A549 (cell line): ENCODE data around the gene MYOZ2. TPM values are rescaled to one million over a fixed set of nuclear protein-coding genes. Genes with fewer than 3 reads are reported as not detected.

ENCODE experiments used
- ATAC-seq, 2 experiments: fragments of 200-7000 bp in 1 of 2; fragments of >200 bp in 1 of 2; cut with Nextera tagmentation in 1 of 2; cut with Tn5 transposase in 1 of 2; 3 replicates each; pipeline versions ENCODE4 v1.8.0 to v1.9.1; 2018 to 2020; ENCODE audit warnings: mild to moderate bottlenecking in 1 of 2, moderate library complexity in 1 of 2
- CTCF ChIA-PET: fragments of 300-600 bp; sonication (Branson Sonifier 250); formaldehyde crosslinking; extraction: SDS; loops from one replicate; lab custom pipeline; 2021; ENCODE audit warnings: antibody characterized with exemption, inconsistent platforms; lab: Yijun Ruan, JAX
- POLR2A ChIA-PET: fragments of 350-600 bp; formaldehyde crosslinking; extraction: SDS; loops from one replicate; lab custom pipeline; 2021; ENCODE audit warnings: antibody characterized with exemption, inconsistent platforms; lab: Yijun Ruan, JAX
- DNase-seq, 2 experiments: peaks; one replicate each; pipeline versions ENCODE4 v3.0.0 to v3.0.0-alpha.2; 2011 to 2016; ENCODE audit warnings: low read depth in 1 of 2, low spot score in 1 of 2
- FAIRE-seq: peaks from 2 replicates; lab custom pipeline; 2011; peaks lifted over from hg19 to GRCh38; lab: Jason Lieb, UNC
- H3K27ac ChIP-seq, 2 experiments: fragments of >200 bp; sonication (Bioruptor Twin); formaldehyde crosslinking; 3 replicates each; pipeline ENCODE4 v1.5.1; 2016 to 2017
- H3K4me1 ChIP-seq: fragments of >200 bp; sonication (Bioruptor Twin); formaldehyde crosslinking; 3 replicates; pipeline ENCODE4 v1.6.1; 2016
- H3K4me2 ChIP-seq: fragments of >200 bp; sonication (Bioruptor Twin); formaldehyde crosslinking; 3 replicates; pipeline ENCODE4 v1.6.1; 2016
- H3K4me3 ChIP-seq: fragments of >200 bp; sonication (Bioruptor Twin); formaldehyde crosslinking; 3 replicates; pipeline ENCODE4 v1.5.1; 2016
- H3K9me3 ChIP-seq: fragments of >200 bp; sonication (Bioruptor Twin); formaldehyde crosslinking; 3 replicates; pipeline ENCODE4 v1.6.1; 2016
- BCL3 ChIP-seq: fragments of >200 bp; sonication (Bioruptor Twin); formaldehyde crosslinking; IDR thresholded peaks from 3 replicates; pipeline ENCODE4 v1.6.1; 2016
- CBX2 ChIP-seq: fragments of 200-600 bp; sonication (generic); IDR thresholded peaks from 2 replicates; pipeline ENCODE4 v1.6.1; 2016; ENCODE audit warnings: low read depth, mild to moderate bottlenecking, borderline replicate concordance
- CEBPB ChIP-seq, 2 experiments: fragments of >200 bp in 1 of 2; sonication (Bioruptor Twin) in 1 of 2; formaldehyde crosslinking in 1 of 2; IDR thresholded peaks; 2 replicates each; pipeline ENCODE4 v1.6.1; 2012 to 2016
- E2F6 ChIP-seq: IDR thresholded peaks from 2 replicates; pipeline ENCODE4 v1.6.1; 2012; ENCODE audit warnings: low read depth, borderline replicate concordance
- EHF ChIP-seq: fragments of 250-450 bp; sonication (Bioruptor Pico); IDR thresholded peaks from 2 replicates; pipeline ENCODE4 v1.5.0; 2020; ENCODE audit warnings: mild to moderate bottlenecking
- ESRRA ChIP-seq: fragments of 150-350 bp; IDR thresholded peaks from 2 replicates; pipeline ENCODE4 v1.6.1; 2014; ENCODE audit warnings: mild to moderate bottlenecking, low read length, borderline replicate concordance
- FOSB ChIP-seq: fragments of 250-450 bp; sonication (Bioruptor Pico); IDR thresholded peaks from 2 replicates; pipeline ENCODE4 v1.5.0; 2020; ENCODE audit warnings: mild to moderate bottlenecking, moderate library complexity
- HDAC2 ChIP-seq: fragments of 200-600 bp; sonication (generic); IDR thresholded peaks from 2 replicates; pipeline ENCODE4 v1.6.1; 2016
- HES2 ChIP-seq: fragments of >200 bp; sonication (Bioruptor Twin); formaldehyde crosslinking; IDR thresholded peaks from 2 replicates; pipeline ENCODE4 v1.6.1; 2016
- HOXA7 ChIP-seq: fragments of 250-450 bp; sonication (Bioruptor Pico); IDR thresholded peaks from 2 replicates; pipeline ENCODE4 v1.5.0; 2020; ENCODE audit warnings: mild to moderate bottlenecking, moderate library complexity
- JUN ChIP-seq, 2 experiments: fragments of >200 bp; sonication (Bioruptor Twin); formaldehyde crosslinking; IDR thresholded peaks; 2 replicates in 1 of 2; 3 replicates in 1 of 2; pipeline ENCODE4 v1.6.1; 2016 to 2017
- KDM1A ChIP-seq: fragments of 200-600 bp; sonication (generic); IDR thresholded peaks from 2 replicates; pipeline ENCODE4 v1.6.1; 2016; ENCODE audit warnings: low read depth, mild to moderate bottlenecking
- KDM5A ChIP-seq: fragments of 200-600 bp; sonication (generic); IDR thresholded peaks from 2 replicates; pipeline ENCODE4 v1.6.1; 2016; ENCODE audit warnings: antibody characterized with exemption, mild to moderate bottlenecking
- MAFK ChIP-seq: fragments of 450-650 bp; IDR thresholded peaks from 2 replicates; pipeline ENCODE4 v1.6.1; 2014; ENCODE audit not compliant: partially characterized antibody
- MAZ ChIP-seq: fragments of 150-350 bp; IDR thresholded peaks from 2 replicates; pipeline ENCODE4 v1.6.1; 2014; ENCODE audit warnings: antibody characterized with exemption, low read depth, low read length, borderline replicate concordance
- PBX3 ChIP-seq: IDR thresholded peaks from 2 replicates; pipeline ENCODE4 v1.6.1; 2012
- RCOR1 ChIP-seq: fragments of 150-350 bp; IDR thresholded peaks from 2 replicates; pipeline ENCODE4 v1.6.1; 2014; ENCODE audit warnings: antibody characterized with exemption, low read length, low read depth
- RNF2 ChIP-seq: fragments of 200-600 bp; sonication (generic); IDR thresholded peaks from 2 replicates; pipeline ENCODE4 v1.6.1; 2016; ENCODE audit warnings: low read depth, mild to moderate bottlenecking, antibody characterized with exemption, moderate library complexity, borderline replicate concordance
- SMC3 ChIP-seq: fragments of >200 bp; sonication (Bioruptor Twin); formaldehyde crosslinking; IDR thresholded peaks from 3 replicates; pipeline ENCODE4 v1.6.1; 2018; ENCODE audit warnings: inconsistent platforms
- TFCP2L1 ChIP-seq: fragments of 250-450 bp; sonication (Bioruptor Pico); IDR thresholded peaks from 2 replicates; pipeline ENCODE4 v1.5.0; 2021; ENCODE audit warnings: mild to moderate bottlenecking
- TP53 ChIP-seq: fragments of 250-450 bp; sonication (Bioruptor Pico); IDR thresholded peaks from 2 replicates; pipeline ENCODE4 v1.5.0; 2021; ENCODE audit warnings: mild to moderate bottlenecking, moderate library complexity
- ZC3H11A ChIP-seq: fragments of 450-650 bp; IDR thresholded peaks from 2 replicates; pipeline ENCODE4 v1.6.1; 2014; ENCODE audit warnings: antibody characterized with exemption, mild to moderate bottlenecking
- ZSCAN20 ChIP-seq: fragments of 250-450 bp; sonication (Bioruptor Pico); IDR thresholded peaks from 2 replicates; pipeline ENCODE4 v1.8.0; 2022; ENCODE audit warnings: mild to moderate bottlenecking, moderate library complexity
- WGBS: methylation state at CpG from one replicate; pipeline ENCODE4 v1.1.6; 2017; ENCODE audit errors: missing lambda C conversion rate; 5-methylcytosine and 5-hydroxymethylcytosine counted together
- polyA plus RNA-seq, 4 experiments: library from polyadenylated mRNA; depleted of rRNA in 3 of 4; stranded (reverse); fragments of >200 nt; fragmentation: RNase III in 1 of 4; extraction: RNeasy Plus Mini Kit Qiagen cat#74134 plus additional on column Dnase treatment in 1 of 4; gene quantifications; 2 replicates in 3 of 4; 3 replicates in 1 of 4; pipeline ENCODE4 v1.2.3, GENCODE V29; 2011 to 2017

Gene MYOZ2
- polyA plus RNA-seq, 2 of the 4 experiments (the other 2 are of a cell fraction): not detected

GRCh38 chr4:119104644-119105273, 30.9 kb upstream of the MYOZ2 start (continued):
- TF ChIP-seq RCOR1 (no peak), ZSCAN20 (CRISPR knock-in tag) (no peak), CBX2 (no peak)

GRCh38 chr4:119105605-119106004, 30.0 kb upstream of the MYOZ2 start:
- peak overlapping the region; percentile 2; the same call in 2 of the 3 replicates for H3K4me2 ChIP-seq
- CTCF ChIA-PET: no interaction called here
- no peak for TF ChIP-seq KDM1A
- no peak for TF ChIP-seq PBX3
- no peak for TF ChIP-seq ZC3H11A
- no peak for TF ChIP-seq FOSB (CRISPR knock-in tag)
- TF ChIP-seq RNF2: no peak
- TF ChIP-seq E2F6: no peak
- TF ChIP-seq EHF (CRISPR knock-in tag): no peak
- TF ChIP-seq TFCP2L1 (CRISPR knock-in tag): no peak
- TF ChIP-seq ESRRA: no peak
- no peak for TF ChIP-seq TP53 (CRISPR knock-in tag)
- TF ChIP-seq SMC3: no peak
- TF ChIP-seq HES2: no peak
- TF ChIP-seq MAZ: no peak
- TF ChIP-seq BCL3: no peak
- no peak for TF ChIP-seq JUN (IDR thresholded peaks at IDR 0.05)
- no peak for TF ChIP-seq HDAC2
- DNase-seq (no peak), ATAC-seq (no peak), FAIRE-seq (no peak)
- POLR2A ChIA-PET: no interaction called here
- 0 out of 3 replicates have a peak, but pooled peaks cover 3% of the 10 kb centered on the region for H3K9me3 ChIP-seq
- no peak overlapping the region for H3K4me3 ChIP-seq
- peak overlapping the region in 1 of 2 experiments; percentile 99; a peak in 3 of 6 replicates for H3K27ac ChIP-seq
- peaks cover 47% of the 10 kb centered on the region for H3K4me1 ChIP-seq
- 97% methylated on average over 1 of the region's 1 CpG for WGBS

GRCh38 chr4:119106036-119107000, 29.3 kb upstream of the MYOZ2 start:
- Histone ChIP-seq H3K4me3 (no peak overlapping the region), H3K9me3 (0 out of 3 replicates have a peak, but pooled peaks cover 3% of the 10 kb centered on the region), H3K4me1 (peaks cover 41% of the 10 kb centered on the region), H3K27ac (peak overlapping the region; percentile 59 to 84)
- DNase-seq: no peak
- no peak for ATAC-seq
- WGBS: 81% methylated on average over 4 of the region's 4 CpGs
- no peak for TF ChIP-seq FOSB (CRISPR knock-in tag)
- no peak for TF ChIP-seq SMC3
- no peak for TF ChIP-seq KDM5A
- no peak for TF ChIP-seq TP53 (CRISPR knock-in tag)
- no peak for TF ChIP-seq HOXA7
- no peak for TF ChIP-seq KDM1A
- no peak for TF ChIP-seq MAFK
- TF ChIP-seq TFCP2L1 (CRISPR knock-in tag): no peak
- TF ChIP-seq E2F6: no peak
- no peak for TF ChIP-seq CEBPB (IDR thresholded peaks at IDR 0.05)
- TF ChIP-seq, all 56 proteins: peak for 0
- no peak for FAIRE-seq
- H3K4me2 ChIP-seq: peak overlapping the region; percentile 2; the same call in 2 of the 3 replicates
- ChIA-PET CTCF (no interaction called here), POLR2A (no interaction called here)
